ENCODE measurements around the gene LMCD1.

DNA sequence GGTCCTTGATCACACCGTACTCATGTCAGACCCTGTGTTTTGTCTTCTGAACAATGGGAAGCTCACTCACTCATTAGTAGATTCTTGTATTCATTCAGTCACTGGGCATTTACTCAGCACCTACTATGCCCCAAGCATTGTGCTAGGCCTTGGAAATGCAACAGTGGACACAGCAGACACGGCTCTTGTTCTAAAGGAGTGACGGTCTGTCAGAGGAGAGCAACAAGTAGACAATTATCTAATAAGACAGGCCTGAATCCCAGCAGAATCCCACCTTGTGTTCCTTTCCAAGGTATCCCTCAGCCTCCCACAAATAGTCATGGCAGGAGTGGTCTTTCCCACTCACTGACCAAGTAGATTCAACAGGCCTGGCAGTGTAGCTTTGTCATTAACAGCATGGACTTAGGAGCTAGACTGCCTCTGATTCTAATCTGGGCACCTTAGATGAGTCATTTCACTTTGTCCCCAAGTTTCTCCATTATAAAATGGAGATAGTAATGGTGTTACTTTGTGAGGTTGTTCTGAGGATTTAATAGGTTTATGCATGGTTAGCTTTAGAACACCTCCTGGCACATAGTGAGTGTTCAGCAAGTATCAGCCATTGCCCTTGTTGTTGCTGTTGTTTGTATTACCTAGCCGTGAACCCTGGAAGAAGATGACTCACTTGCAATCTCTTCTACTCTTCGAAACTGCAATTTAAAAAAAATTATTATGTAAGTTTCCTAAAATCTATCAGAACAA is 73.9 kb downstream of the LMCD1 start:
- no peak for TF ChIP-seq EZH2 (IDR thresholded peaks at IDR 0.05)
- no peak for TF ChIP-seq POLR2AphosphoS5 (IDR thresholded peaks at IDR 0.05; ENCODE audit: borderline replicate concordance, low read depth, low read length)

All from SK-N-MC (cell line).